Skeletal muscle cell (primary cell): Measurements from ENCODE around the gene NUP54.

Experiments used
- DNase-seq: peaks from one replicate; pipeline ENCODE4 v3.0.0-alpha.2; 2010; ENCODE audit warnings: low read depth
- H3K4me3 ChIP-seq: 2 replicates; pipeline ENCODE4 v1.5.1; 2011; ENCODE audit warnings: low read depth, mild to moderate bottlenecking, control low read depth, low read length, moderate library complexity

Gene NUP54

DNA sequence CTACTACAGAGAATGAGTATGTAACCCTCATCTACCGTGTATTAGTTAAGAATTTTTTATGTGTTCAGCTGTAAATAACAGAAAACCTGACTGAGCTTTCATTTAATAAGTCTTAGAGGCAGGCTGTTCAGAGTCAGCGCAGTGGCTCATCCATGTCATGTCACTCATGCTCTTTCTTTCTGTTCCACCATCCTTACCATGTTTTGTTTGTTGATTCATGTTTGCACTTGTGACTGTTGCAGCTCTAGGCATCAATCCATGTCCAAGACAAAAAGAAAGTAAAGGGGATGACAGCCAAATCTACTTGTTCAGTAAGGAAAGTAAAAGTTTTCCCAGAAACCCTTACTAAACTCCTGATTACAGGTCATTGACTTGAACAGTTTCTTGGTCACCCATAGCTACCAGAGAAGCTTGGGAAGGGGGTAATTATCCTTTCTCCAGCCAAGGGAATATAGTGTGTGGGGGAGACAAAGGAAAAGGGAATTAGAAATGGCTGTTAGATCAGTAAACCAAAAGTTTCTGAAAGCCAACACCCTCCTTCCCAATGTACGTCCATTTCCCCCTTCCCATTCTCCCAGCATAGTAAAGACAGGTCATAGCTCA is 64.7 kb downstream of the NUP54 start:
- DNase-seq: no peak
- H3K4me3 ChIP-seq: no peak overlapping the region

- no peak overlapping the region for H3K4me3 ChIP-seq
- DNase-seq: peak; percentile 76
Observed at GRCh38 chr4:76078033-76078613, 70.1 kb downstream of the NUP54 start.

DNA sequence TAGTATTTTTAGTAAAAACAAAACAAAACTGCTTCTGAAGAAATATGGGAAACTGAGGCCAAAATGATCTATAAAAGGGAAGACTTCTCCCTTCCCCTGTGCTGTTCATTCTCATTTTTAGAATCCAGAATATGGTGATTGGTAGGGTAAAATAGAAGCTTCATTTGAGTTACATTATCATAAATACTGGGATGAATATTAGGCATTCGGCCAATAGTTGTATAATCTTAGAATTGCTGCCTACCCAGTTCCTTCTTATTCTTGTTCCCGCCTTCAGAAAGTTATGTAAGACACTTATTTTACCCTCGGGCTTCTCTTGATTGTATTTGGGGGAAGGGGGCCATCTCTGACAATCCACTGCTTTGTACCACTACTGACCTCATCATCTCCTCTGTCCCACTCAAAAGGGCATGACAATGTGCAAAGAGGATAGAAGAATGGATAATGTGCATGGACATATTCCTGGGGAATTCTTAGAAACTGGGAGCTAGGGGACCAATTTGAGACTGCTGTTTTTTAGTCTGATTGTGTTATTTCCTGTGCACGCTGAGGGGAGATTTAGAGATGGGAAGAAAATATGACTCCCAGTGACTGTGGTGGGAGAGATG is 73.1 kb downstream of the NUP54 start:
- H3K4me3 ChIP-seq: no peak overlapping the region
- no peak for DNase-seq

GRCh38 chr4:76074468-76074867 is 73.7 kb downstream of the NUP54 start, which contains the start of gene ART3:
TSS of gene ART3 (plus strand) at chr4:76074709. CDS start at chr4:76075890, 1,181 bp downstream.
- peak; percentile 24 for DNase-seq
- H3K4me3 ChIP-seq: no peak within 1 kb of the TSS

DNA sequence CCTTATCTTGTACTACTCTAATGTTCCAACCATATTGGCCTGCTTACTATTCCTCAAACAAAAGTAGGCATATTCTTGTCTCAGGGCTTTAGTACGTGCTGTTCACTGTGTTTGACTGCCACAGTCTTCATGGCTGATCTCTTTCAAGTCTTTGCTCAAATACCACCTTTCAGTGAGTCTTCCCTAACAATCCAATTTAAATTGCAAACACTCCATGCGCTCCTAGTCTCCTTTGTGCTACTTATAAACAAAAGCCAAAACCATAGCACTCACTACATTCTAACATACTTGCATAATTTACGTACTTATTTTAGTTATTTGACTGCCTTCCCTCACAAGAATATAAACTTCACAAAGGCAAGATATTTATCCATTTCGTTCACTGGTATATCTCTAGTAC is 75.4 kb downstream of the NUP54 start:
- no peak for DNase-seq
- H3K4me3 ChIP-seq: no peak overlapping the region

- peak; percentile 21 for DNase-seq
Observed at GRCh38 chr4:76067652-76068286, 80.4 kb downstream of the NUP54 start.

DNA sequence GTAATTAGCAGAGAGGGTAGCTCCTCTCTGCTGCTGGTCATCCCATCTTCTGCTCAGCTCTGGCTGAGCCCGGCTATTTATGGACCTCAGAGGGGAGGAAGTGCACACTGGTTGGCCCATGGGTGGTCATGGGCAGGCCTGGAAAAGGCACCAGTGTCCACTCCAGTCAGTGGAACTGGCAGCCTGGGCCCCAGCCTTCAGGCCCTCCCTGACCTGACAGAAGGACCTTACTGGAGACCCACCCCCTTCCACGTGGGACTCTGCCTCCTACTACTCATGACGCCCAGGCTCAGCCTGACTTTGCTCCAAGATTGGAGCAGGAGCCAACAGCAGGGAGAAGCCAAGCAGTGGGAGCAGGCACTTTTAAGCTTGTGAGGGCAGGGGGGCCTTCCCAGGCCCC is 81.7 kb downstream of the NUP54 start:
- H3K4me3 ChIP-seq: no peak overlapping the region
- no peak for DNase-seq

More at GRCh38 chr4:76067652-76068286, 80.4 kb downstream of the NUP54 start:
- no peak overlapping the region for H3K4me3 ChIP-seq
